GM12801 (cell line): ENCODE measurements around the gene MICAL2.

Experiments
- TF ChIP-seq, protein P1 (sequence below): IDR thresholded peaks from one replicate; pipeline ENCODE4 v1.5.1; 2011; ENCODE audit warnings: control low read depth; ENCODE audit not compliant: insufficient read length; ENCODE audit errors: extremely low read depth

The MICAL2 gene

DNA sequence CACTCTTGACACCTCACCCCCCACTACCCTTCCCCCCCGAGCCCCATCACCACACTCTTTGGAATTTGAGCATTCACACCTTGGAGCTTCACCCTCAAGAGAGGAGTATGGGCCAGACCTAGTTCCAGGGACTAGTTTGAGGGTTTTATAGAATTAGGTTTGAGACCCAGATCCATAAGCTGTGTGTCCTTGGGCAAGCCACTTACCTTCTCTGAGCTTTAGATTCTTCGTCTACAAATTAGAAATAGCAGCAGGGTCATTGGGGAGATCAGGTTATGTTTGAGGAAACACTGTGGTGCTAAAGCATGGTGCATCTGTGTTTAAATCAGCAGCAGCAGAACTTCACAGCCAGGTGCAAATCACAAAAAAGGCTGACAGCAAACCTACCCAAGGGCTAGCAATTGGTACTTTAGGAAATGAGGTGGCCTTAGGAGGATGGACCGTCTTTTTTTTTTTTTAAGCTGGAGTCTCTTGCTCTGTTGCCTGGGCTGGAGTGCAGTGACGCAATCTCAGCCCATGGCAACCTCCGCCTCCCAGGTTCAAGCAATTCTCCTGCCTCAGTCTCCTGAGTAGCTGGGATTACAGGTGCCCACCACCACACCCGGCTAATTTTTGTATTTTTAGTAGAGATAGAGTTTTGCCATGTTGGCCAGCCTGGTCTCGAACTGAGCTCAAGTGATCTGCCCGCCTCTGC, 114.8 kb downstream of the MICAL2 start:
- TF ChIP-seq, protein P1, sequence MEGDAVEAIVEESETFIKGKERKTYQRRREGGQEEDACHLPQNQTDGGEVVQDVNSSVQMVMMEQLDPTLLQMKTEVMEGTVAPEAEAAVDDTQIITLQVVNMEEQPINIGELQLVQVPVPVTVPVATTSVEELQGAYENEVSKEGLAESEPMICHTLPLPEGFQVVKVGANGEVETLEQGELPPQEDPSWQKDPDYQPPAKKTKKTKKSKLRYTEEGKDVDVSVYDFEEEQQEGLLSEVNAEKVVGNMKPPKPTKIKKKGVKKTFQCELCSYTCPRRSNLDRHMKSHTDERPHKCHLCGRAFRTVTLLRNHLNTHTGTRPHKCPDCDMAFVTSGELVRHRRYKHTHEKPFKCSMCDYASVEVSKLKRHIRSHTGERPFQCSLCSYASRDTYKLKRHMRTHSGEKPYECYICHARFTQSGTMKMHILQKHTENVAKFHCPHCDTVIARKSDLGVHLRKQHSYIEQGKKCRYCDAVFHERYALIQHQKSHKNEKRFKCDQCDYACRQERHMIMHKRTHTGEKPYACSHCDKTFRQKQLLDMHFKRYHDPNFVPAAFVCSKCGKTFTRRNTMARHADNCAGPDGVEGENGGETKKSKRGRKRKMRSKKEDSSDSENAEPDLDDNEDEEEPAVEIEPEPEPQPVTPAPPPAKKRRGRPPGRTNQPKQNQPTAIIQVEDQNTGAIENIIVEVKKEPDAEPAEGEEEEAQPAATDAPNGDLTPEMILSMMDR: no peak

DNA sequence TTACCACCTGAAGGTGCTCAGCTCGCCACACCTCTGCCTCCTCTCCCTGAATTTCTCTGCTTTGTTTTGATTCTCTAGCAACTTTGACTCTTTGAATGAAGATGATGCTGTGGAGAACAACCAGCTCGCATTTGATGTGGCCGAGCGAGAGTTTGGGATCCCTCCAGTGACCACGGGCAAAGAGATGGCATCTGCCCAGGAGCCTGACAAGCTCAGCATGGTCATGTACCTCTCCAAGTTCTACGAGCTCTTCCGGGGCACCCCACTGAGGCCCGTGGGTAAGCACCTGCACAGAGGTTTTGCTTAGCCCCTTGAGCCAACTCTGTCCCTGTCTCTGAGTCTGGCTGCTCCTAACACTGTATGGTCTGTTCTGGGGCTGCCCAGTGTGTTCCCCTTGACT, 115.7 kb downstream of the MICAL2 start:
- TF ChIP-seq, protein P1: no peak

DNA sequence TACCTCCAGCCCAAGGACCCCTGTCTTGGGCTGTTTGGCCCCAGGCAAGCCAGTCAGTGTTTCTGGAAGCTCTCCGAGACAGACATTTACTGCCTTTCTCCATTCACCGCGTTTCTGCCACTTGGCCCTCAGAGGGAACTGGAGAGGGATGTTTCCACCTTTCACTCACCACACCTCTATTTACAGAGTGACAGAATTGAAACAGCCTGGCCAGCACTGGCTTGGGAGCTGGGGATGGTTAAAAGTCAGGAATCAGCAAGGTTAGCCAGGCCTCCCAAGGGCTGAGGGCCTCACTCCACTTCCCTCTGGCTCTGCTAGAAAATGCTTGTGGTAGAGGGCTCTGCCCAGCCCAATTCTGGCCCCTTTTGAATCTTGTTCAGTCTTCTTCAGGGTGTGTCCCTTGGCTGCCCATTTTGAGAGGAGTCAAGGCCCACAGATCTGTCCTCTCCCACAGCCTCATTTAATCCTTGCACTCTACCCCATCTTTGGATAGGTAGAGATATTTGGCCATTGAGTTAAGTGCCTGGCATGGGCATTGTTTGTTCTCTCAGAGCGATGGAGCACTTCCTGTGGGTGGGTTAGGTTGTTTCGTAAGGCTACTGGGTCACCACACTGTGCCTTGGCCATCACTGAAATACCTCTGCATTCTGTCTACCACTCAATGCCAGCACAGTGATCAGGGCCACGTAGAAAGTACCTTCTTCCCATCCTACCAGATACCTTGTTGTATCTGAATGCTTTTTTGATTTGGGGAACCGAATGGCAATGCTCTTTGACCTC, 119.2 kb downstream of the MICAL2 start:
- TF ChIP-seq, protein P1: no peak

DNA sequence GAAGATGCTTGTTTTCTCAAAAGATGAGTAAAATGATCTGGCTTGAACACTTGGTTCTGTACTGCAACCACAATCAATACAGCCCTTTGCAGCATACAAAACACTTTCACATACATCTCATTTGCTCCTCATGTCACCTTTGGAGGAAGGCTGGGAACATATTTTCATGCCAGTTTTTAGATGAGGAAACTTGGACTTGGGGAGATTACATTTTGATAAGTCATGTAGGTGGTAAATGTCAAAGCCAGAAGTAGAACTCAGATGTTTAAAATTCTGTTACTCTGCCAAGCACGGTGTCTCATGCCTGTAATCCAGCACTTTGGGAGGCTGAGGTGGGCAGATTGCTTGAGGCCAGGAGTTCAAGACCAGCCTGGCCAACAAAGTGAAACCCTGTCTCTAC, 121.8 kb downstream of the MICAL2 start:
- TF ChIP-seq, protein P1: no peak

DNA sequence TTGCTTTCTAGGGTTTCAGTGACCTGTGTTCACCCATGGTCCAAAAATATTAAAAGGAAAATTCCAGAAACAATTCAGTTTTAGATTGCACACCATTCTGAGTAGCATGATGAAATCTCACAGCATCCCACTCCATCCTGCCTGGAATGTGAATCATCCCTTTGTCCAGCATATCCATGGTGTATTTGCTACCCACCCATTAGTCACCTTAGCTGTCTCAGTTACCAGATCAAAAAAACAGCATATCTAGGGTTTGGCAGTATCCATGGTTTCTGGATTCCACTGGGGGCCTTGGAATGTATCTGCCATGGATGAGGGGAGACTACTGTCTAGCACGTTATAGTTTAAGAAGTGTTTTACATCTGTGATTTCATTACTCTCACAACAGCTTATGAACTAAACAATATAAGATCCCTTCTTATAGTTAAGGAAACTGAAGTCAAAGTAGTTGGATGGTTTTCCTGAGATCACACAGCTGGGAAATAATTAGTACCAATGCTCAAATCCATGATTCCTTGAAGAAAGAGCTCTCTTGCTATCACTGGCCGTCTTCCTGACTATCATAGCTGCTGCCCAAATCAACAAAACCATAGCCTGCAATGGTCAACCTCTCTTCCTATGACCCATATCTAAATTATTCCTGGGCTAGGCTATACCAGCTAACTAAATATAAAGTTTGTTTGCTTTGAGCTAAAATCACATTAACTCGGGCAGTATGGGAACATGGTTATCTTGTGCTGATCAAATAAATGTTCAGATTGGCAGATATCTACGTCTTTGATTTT, 122.6 kb downstream of the MICAL2 start:
- TF ChIP-seq, protein P1: no peak

DNA sequence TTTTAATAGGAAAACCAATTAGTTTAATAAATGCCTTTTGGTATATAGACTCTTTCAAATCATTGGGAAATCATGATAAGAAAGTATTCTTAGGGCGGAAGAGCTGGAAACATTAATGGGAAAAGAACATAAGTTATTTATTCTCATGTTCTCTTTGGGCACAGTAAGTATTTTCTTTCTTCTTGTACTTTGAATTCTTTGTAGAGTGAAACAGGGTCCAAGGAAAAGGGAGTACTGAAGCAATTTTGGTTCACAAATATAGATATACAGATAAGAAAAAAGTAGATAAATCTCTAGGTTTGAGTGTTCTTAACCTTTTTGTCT, 123.2 kb downstream of the MICAL2 start:
- TF ChIP-seq, protein P1: no peak

DNA sequence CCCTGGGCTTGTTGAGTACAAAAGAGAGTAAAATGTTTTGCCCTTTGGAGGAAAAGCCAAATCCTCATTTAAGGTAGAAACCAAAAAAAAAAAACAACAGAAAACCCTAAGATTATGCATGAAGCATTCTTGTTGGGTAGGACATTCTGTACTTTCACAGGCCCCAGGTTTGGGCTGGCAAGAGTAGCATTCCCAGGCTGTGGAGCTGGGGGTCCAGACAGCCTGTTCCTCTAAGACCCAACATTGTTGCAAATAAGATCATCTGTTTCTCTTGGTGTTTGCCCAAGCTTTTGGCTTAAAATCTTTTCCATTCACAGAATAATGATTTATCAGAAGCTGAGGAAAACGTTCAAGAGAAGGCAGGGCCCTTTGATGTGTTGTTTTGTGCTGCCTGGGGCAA, 123.8 kb downstream of the MICAL2 start:
- TF ChIP-seq, protein P1: no peak
